ENCODE results near the gene COQ10A. TPM values are rescaled to one million over a fixed set of nuclear protein-coding genes. Genes with fewer than 3 reads are reported as not detected.
"Not testable (repeated sequence)": the region's sequence is repeated elsewhere in the genome, so short reads cannot be mapped to it uniquely, and the experiment has no call there.

Gene COQ10A
- total and polyA plus RNA-seq, 4 donors, result 3.2 to 40.7 (median 15.5) TPM

DNA sequence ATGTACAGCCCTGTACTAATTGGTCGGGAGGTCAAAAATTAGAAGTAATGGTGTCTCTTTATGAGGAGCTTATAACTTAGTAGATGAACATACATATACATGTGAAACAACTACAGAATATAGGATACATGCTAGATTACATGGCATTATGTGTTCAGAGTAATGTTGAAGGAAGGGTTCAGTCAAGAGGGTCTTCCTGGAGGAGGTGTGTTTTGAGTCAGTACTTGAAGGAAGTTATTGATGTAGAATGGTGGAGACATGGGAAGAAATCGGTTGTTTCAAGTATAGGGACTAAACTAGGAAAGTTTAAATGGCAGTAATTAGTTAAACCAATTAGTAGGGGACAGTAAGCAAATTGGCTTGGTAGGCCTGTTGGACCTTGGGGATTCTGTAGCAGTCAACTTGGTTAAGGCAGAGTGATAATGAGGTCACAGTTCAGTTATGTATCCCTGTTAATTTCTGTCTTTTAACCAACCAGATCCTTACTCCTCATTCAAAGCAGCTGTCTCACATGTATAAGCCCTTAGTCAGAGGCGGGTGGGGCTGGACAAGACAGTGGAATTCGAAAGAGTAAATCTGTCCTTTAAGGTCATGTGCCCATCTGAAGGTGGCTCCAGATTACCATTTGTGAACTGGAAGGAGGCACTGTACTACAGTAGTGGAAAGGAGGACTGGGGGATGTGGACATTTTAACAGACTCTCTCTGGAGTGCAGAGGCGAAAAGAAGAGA, 5.1 kb upstream of the COQ10A start (continued):
- TF ChIP-seq, protein P1, sequence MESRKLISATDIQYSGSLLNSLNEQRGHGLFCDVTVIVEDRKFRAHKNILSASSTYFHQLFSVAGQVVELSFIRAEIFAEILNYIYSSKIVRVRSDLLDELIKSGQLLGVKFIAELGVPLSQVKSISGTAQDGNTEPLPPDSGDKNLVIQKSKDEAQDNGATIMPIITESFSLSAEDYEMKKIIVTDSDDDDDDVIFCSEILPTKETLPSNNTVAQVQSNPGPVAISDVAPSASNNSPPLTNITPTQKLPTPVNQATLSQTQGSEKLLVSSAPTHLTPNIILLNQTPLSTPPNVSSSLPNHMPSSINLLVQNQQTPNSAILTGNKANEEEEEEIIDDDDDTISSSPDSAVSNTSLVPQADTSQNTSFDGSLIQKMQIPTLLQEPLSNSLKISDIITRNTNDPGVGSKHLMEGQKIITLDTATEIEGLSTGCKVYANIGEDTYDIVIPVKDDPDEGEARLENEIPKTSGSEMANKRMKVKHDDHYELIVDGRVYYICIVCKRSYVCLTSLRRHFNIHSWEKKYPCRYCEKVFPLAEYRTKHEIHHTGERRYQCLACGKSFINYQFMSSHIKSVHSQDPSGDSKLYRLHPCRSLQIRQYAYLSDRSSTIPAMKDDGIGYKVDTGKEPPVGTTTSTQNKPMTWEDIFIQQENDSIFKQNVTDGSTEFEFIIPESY (IDR thresholded peaks at IDR 0.05), result no peak
- TF ChIP-seq HNF4G (IDR thresholded peaks at IDR 0.05) (no peak), RXRA (IDR thresholded peaks at IDR 0.05) (no peak), FOXA1 (IDR thresholded peaks at IDR 0.05) (no peak), EGR1 (IDR thresholded peaks at IDR 0.05; ENCODE audit: low read depth in 2 of 2) (no peak), FOXA2 (IDR thresholded peaks at IDR 0.05) (no peak)

DNA sequence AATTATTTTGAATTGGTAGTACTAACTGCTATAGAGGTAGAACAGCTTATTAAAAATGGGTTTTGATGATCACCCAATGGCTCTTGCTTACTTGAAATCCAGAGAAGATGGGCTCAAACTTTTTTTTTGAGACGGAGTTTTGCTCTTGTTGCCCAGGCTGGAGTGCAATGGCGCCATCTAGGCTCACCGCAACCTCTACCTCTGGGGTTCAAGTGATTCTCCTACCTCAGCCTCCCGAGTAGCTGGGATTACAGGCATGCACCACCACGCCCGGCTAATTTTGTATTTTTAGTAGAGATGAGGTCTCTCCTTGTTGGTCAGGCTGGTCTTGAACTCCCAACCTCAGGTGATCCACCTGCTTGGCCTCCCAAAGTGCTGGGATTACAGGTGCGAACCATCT, 3.8 kb upstream of the COQ10A start:
- not testable (repeated sequence) for H3K9me3 ChIP-seq (ENCODE audit: control insufficient read depth in 4 of 4, low read length in 3 of 4); H3K27me3 ChIP-seq (ENCODE audit: control insufficient read depth in 4 of 4, insufficient read depth in 4 of 4, low read length in 3 of 4); H3K27ac ChIP-seq (ENCODE audit: low read depth in 1 of 2, low read length in 2 of 2); H3K4me3 ChIP-seq (ENCODE audit: low read depth in 1 of 3, low read length in 3 of 3); DNase-seq (ENCODE audit: low spot score); H3K9ac ChIP-seq (ENCODE audit: low read depth in 1 of 2, low read length in 2 of 2); H3K36me3 ChIP-seq (ENCODE audit: control insufficient read depth in 4 of 4, insufficient read depth in 3 of 4, low read depth in 1 of 4, low read length in 3 of 4)
- WGBS, result 92% methylated on average over 7 of the region's 7 CpGs
- peaks cover 1 to 26% (median 18%) of the 10 kb centered on the region in 4 donors for H3K4me1 ChIP-seq (ENCODE audit: control insufficient read depth in 4 of 4, insufficient read depth in 4 of 4, low read length in 3 of 4)

DNA sequence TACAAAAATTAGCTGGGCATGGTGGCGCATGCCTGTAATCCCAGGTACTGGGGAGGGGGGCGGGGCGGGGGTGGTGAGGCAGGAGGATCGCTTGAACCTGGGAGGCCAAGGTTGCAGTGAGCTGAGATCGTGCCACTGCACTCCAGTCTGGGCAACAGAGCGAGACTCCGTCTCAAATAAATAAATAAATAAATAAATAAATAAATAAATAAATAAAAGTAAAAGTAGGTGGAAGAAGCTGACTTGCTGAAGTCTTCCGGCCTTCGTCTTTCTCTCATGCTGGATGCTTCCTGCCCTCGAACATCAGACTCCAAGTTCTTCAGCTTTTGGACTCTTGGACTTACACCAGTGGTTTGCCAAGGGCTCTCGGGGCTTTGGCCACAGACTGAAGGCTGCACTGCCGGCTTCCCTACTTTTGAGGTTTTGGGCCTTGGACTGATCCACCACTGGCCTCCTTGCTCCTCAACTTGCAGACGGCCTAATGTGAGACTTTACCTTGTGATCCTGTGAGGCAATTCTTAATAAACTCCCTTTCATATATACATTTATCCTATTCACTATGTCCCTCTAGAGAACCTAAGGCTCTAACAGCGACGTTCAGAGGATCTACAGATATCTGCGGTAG, 562 bp upstream of the COQ10A start:
- H3K9ac ChIP-seq (ENCODE audit: low read depth in 1 of 2, low read length in 2 of 2), result peak overlapping the region; percentile 56 to 83
- TF ChIP-seq HNF4A (conservative IDR thresholded peaks at IDR 0.05), result peak; percentile 16 to 43
- not testable (repeated sequence) for H3K27me3 ChIP-seq (ENCODE audit: control insufficient read depth in 4 of 4, insufficient read depth in 4 of 4, low read length in 3 of 4); DNase-seq (ENCODE audit: low spot score); H3K9me3 ChIP-seq (ENCODE audit: control insufficient read depth in 4 of 4, low read length in 3 of 4)
- H3K4me3 ChIP-seq (ENCODE audit: low read depth in 1 of 3, low read length in 3 of 3), result peak overlapping the region; percentile 79 to 91 (median 86)
- H3K36me3 ChIP-seq (ENCODE audit: control insufficient read depth in 4 of 4, insufficient read depth in 3 of 4, low read depth in 1 of 4, low read length in 3 of 4), result peaks cover 0 to 11% (median 5%) of the 10 kb centered on the region in 4 donors
- peaks cover 2 to 42% (median 27%) of the 10 kb centered on the region in 4 donors for H3K4me1 ChIP-seq (ENCODE audit: control insufficient read depth in 4 of 4, insufficient read depth in 4 of 4, low read length in 3 of 4)
- 44% methylated on average over 16 of the region's 16 CpGs for WGBS
- peak overlapping the region; percentile 93 to 97 for H3K27ac ChIP-seq (ENCODE audit: low read depth in 1 of 2, low read length in 2 of 2)

DNA sequence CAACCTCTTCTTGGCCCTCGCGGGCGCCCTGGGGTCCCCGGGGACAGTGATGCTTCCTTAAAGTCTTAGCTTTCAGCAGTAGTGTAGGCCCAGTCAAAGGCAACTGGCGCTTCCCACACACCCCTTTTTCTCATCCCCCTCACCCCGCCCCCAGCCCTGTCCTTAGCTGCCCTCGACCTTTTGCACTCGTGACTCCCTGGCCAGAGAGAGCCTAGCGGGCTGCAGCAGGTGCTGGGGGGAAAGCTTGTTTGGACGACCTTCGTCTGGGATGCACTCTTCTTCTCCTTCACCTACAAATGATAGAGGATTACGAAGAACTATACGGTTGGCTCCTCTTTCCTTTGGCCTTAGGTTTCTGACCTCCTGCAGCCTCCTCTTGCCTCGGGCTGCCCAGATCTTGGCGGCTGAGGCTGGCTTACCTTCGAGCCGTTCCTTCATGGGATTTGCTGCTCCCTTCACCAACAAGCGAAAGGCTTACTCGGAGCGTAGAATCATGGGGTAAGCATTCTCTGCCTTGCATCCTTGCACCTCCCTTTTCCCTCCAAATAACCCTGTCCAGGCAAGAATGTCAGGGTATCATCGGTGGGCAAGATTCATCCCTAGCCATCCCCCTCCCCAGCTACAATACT, 815 bp downstream of the COQ10A start:
- H3K9ac ChIP-seq (ENCODE audit: low read depth in 1 of 2, low read length in 2 of 2), result peak overlapping the region in 1 of 2 donors; percentile 56
- H3K36me3 ChIP-seq (ENCODE audit: control insufficient read depth in 4 of 4, insufficient read depth in 3 of 4, low read depth in 1 of 4, low read length in 3 of 4), result peaks cover 0 to 11% (median 7%) of the 10 kb centered on the region in 4 donors
- no peaks in the 10 kb centered on the region for H3K27me3 ChIP-seq (ENCODE audit: control insufficient read depth in 4 of 4, insufficient read depth in 4 of 4, low read length in 3 of 4)
- WGBS, result 13% methylated on average over 21 of the region's 21 CpGs
- H3K4me1 ChIP-seq (ENCODE audit: control insufficient read depth in 4 of 4, insufficient read depth in 4 of 4, low read length in 3 of 4), result peaks cover 2 to 53% (median 39%) of the 10 kb centered on the region in 4 donors
- H3K4me3 ChIP-seq (ENCODE audit: low read depth in 1 of 3, low read length in 3 of 3), result peak overlapping the region; percentile 79 to 91 (median 86)
- TF ChIP-seq, protein P2, sequence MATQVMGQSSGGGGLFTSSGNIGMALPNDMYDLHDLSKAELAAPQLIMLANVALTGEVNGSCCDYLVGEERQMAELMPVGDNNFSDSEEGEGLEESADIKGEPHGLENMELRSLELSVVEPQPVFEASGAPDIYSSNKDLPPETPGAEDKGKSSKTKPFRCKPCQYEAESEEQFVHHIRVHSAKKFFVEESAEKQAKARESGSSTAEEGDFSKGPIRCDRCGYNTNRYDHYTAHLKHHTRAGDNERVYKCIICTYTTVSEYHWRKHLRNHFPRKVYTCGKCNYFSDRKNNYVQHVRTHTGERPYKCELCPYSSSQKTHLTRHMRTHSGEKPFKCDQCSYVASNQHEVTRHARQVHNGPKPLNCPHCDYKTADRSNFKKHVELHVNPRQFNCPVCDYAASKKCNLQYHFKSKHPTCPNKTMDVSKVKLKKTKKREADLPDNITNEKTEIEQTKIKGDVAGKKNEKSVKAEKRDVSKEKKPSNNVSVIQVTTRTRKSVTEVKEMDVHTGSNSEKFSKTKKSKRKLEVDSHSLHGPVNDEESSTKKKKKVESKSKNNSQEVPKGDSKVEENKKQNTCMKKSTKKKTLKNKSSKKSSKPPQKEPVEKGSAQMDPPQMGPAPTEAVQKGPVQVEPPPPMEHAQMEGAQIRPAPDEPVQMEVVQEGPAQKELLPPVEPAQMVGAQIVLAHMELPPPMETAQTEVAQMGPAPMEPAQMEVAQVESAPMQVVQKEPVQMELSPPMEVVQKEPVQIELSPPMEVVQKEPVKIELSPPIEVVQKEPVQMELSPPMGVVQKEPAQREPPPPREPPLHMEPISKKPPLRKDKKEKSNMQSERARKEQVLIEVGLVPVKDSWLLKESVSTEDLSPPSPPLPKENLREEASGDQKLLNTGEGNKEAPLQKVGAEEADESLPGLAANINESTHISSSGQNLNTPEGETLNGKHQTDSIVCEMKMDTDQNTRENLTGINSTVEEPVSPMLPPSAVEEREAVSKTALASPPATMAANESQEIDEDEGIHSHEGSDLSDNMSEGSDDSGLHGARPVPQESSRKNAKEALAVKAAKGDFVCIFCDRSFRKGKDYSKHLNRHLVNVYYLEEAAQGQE (IDR thresholded peaks at IDR 0.05), result no peak
- TF ChIP-seq RAD21 (IDR thresholded peaks at IDR 0.05), result peak in 1 of 2 donors; percentile 16
- peak; percentile 17 for TF ChIP-seq SP1 (IDR thresholded peaks at IDR 0.05)
- TF ChIP-seq, protein P3, sequence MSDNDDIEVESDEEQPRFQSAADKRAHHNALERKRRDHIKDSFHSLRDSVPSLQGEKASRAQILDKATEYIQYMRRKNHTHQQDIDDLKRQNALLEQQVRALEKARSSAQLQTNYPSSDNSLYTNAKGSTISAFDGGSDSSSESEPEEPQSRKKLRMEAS (IDR thresholded peaks at IDR 0.05), result no peak
- TF ChIP-seq, protein P4, sequence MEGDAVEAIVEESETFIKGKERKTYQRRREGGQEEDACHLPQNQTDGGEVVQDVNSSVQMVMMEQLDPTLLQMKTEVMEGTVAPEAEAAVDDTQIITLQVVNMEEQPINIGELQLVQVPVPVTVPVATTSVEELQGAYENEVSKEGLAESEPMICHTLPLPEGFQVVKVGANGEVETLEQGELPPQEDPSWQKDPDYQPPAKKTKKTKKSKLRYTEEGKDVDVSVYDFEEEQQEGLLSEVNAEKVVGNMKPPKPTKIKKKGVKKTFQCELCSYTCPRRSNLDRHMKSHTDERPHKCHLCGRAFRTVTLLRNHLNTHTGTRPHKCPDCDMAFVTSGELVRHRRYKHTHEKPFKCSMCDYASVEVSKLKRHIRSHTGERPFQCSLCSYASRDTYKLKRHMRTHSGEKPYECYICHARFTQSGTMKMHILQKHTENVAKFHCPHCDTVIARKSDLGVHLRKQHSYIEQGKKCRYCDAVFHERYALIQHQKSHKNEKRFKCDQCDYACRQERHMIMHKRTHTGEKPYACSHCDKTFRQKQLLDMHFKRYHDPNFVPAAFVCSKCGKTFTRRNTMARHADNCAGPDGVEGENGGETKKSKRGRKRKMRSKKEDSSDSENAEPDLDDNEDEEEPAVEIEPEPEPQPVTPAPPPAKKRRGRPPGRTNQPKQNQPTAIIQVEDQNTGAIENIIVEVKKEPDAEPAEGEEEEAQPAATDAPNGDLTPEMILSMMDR (IDR thresholded peaks at IDR 0.05; ENCODE audit: low read depth, low read length, missing input control), result no peak
- peak; percentile 52 to 60 for TF ChIP-seq HNF4A (conservative IDR thresholded peaks at IDR 0.05)
- TF ChIP-seq RXRA (IDR thresholded peaks at IDR 0.05), result peak; percentile 96 to 99
- TF ChIP-seq YY1 (IDR thresholded peaks at IDR 0.05), result peak; percentile 23
- TF ChIP-seq GABPA (IDR thresholded peaks at IDR 0.05 in 1 of 2, conservative IDR thresholded peaks at IDR 0.05 in 1 of 2), result no peak
- no peak for TF ChIP-seq FOXA2 (IDR thresholded peaks at IDR 0.05)
- TF ChIP-seq NR2F2 (IDR thresholded peaks at IDR 0.05), result peak; percentile 89
- DNase-seq (ENCODE audit: low spot score), result peak; percentile 68
- peak overlapping the region; percentile 93 to 97 for H3K27ac ChIP-seq (ENCODE audit: low read depth in 1 of 2, low read length in 2 of 2)
- H3K9me3 ChIP-seq (ENCODE audit: control insufficient read depth in 4 of 4, low read length in 3 of 4), result no peaks in the 10 kb centered on the region
